PFSK-1 (cell line): ENCODE data around the gene IFRD2.

ENCODE experiments used
- POLR2AphosphoS5 ChIP-seq: IDR thresholded peaks from 2 replicates; pipeline ENCODE4 v1.6.1; 2012; ENCODE audit warnings: low read depth, mild to moderate bottlenecking, control low read depth, low read length, moderate library complexity
- REST ChIP-seq, 2 experiments: IDR thresholded peaks; 2 replicates each; pipeline versions ENCODE4 v1.6.1 to v1.8.0; 2011 to 2012; ENCODE audit warnings: low read depth in 2 of 2, low read length in 2 of 2, control low read depth in 1 of 2, inconsistent platforms in 1 of 2, mild to moderate bottlenecking in 1 of 2, moderate library complexity in 1 of 2; ENCODE audit not compliant: insufficient read depth in 1 of 2
- SIN3A ChIP-seq: IDR thresholded peaks from 2 replicates; pipeline ENCODE4 v1.6.1; 2012; ENCODE audit warnings: mild to moderate bottlenecking, low read length, moderate library complexity, borderline replicate concordance; ENCODE audit not compliant: insufficient read depth

- TF ChIP-seq SIN3A (no peak), REST (IDR thresholded peaks at IDR 0.05; ENCODE audit: insufficient read depth in 1 of 2, low read depth in 2 of 2, low read length in 2 of 2) (no peak), POLR2AphosphoS5 (no peak)
These were observed 42.3 kb upstream of the IFRD2 start for GRCh38 chr3:50334339-50335075.
